Measurements from ENCODE around the gene LEMD1.

GRCh38 chr1:205338011-205338410, 83.8 kb downstream of the LEMD1 start:
- no peak for TF ChIP-seq EZH2 (IDR thresholded peaks at IDR 0.05; ENCODE audit: borderline replicate concordance, low read length)
- no peak for TF ChIP-seq CTCF (IDR thresholded peaks at IDR 0.05; ENCODE audit: low read length)
